DOHH2 (cell line): Measurements from ENCODE around the gene PF4V1.

ENCODE experiments used
- H3F3A ChIP-seq: fragments of 200-600 bp; sonication (generic), shearing (Covaris generic); 2 replicates; pipeline ENCODE4 v1.6.0; 2016; ENCODE audit warnings: antibody characterized with exemption, mild to moderate bottlenecking; ENCODE audit not compliant: control insufficient read depth, insufficient read depth
- H3K27ac ChIP-seq: fragments of 200-600 bp; sonication (generic); 2 replicates; pipeline ENCODE4 v1.5.1; 2014; ENCODE audit warnings: low read depth, mild to moderate bottlenecking, low read length, moderate library complexity
- H3K27me3 ChIP-seq: fragments of 200-600 bp; sonication (generic); 2 replicates; pipeline ENCODE4 v1.6.1; 2014; ENCODE audit warnings: mild to moderate bottlenecking, low read length, mixed read lengths; ENCODE audit not compliant: control insufficient read depth
- H3K36me3 ChIP-seq: fragments of 200-600 bp; sonication (generic); 2 replicates; pipeline ENCODE4 v1.6.1; 2014; ENCODE audit warnings: mild to moderate bottlenecking, low read length, moderate library complexity, mixed read lengths; ENCODE audit not compliant: control insufficient read depth
- H3K4me1 ChIP-seq: fragments of 200-600 bp; sonication (generic); 2 replicates; pipeline ENCODE4 v1.6.1; 2014; ENCODE audit warnings: mild to moderate bottlenecking, low read length, mixed read lengths; ENCODE audit not compliant: control insufficient read depth
- H3K4me2 ChIP-seq: fragments of 200-600 bp; sonication (generic); 2 replicates; pipeline ENCODE4 v1.6.0; 2014; ENCODE audit warnings: mild to moderate bottlenecking, low read length, moderate library complexity
- H3K4me3 ChIP-seq: fragments of 200-600 bp; sonication (generic); 2 replicates; pipeline ENCODE4 v1.5.1; 2014; ENCODE audit warnings: mild to moderate bottlenecking, low read length, mixed read lengths
- H3K79me2 ChIP-seq: fragments of 200-600 bp; sonication (generic); 2 replicates; pipeline ENCODE4 v1.6.1; 2014; ENCODE audit warnings: mild to moderate bottlenecking, low read length, mixed read lengths; ENCODE audit not compliant: control insufficient read depth
- H3K9me2 ChIP-seq: fragments of 200-600 bp; sonication (generic); replicated peaks from 2 replicates; pipeline ENCODE4 v1.6.1; 2014; ENCODE audit warnings: mild to moderate bottlenecking, low read length, mixed read lengths; ENCODE audit not compliant: control insufficient read depth
- H3K9me3 ChIP-seq: fragments of 200-600 bp; sonication (generic); 2 replicates; pipeline ENCODE4 v1.6.1; 2014; ENCODE audit warnings: antibody characterized with exemption, low read length, mixed read lengths; ENCODE audit not compliant: control insufficient read depth, insufficient read depth
- H4K20me1 ChIP-seq: fragments of 200-600 bp; sonication (generic); 2 replicates; pipeline ENCODE4 v1.6.0; 2014; ENCODE audit warnings: low read depth, mild to moderate bottlenecking, antibody characterized with exemption, low read length, moderate library complexity; ENCODE audit not compliant: control insufficient read depth, insufficient read depth
- CTCF ChIP-seq: fragments of 200-600 bp; sonication (generic); IDR thresholded peaks from one replicate; pipeline ENCODE4 v1.5.1; 2014; ENCODE audit warnings: antibody characterized with exemption, mild to moderate bottlenecking, low read depth, low read length; ENCODE audit not compliant: poor library complexity, severe bottlenecking
- EZH2phosphoT487 ChIP-seq: fragments of 200-600 bp; sonication (generic); IDR thresholded peaks from 2 replicates; pipeline ENCODE4 v1.6.1; 2017; ENCODE audit warnings: borderline replicate concordance, mild to moderate bottlenecking, antibody characterized with exemption, low read length, moderate library complexity, mixed read lengths

The PF4V1 gene

GRCh38 chr4:73815145-73815544, 38.0 kb upstream of the PF4V1 start:
- no peaks in the 10 kb centered on the region for H3K27me3 ChIP-seq
- no peaks in the 10 kb centered on the region for H3F3A ChIP-seq
- H3K79me2 ChIP-seq = no peaks in the 10 kb centered on the region
- no peaks in the 10 kb centered on the region for H4K20me1 ChIP-seq
- H3K4me1 ChIP-seq = no peaks in the 10 kb centered on the region
- H3K27ac ChIP-seq = no peak overlapping the region
- no peaks in the 10 kb centered on the region for H3K9me2 ChIP-seq
- no peak overlapping the region for H3K4me2 ChIP-seq
- no peaks in the 10 kb centered on the region for H3K9me3 ChIP-seq
- TF ChIP-seq EZH2phosphoT487 (no peak), CTCF (no peak)
- no peaks in the 10 kb centered on the region for H3K36me3 ChIP-seq
- H3K4me3 ChIP-seq = no peak overlapping the region

- Histone ChIP-seq H3F3A (no peaks in the 10 kb centered on the region), H3K27me3 (no peaks in the 10 kb centered on the region), H3K27ac (no peak overlapping the region), H3K9me3 (no peaks in the 10 kb centered on the region), H3K79me2 (no peaks in the 10 kb centered on the region), H3K4me1 (no peaks in the 10 kb centered on the region), H4K20me1 (no peaks in the 10 kb centered on the region), H3K4me2 (no peak overlapping the region), H3K9me2 (no peaks in the 10 kb centered on the region), H3K36me3 (no peaks in the 10 kb centered on the region), H3K4me3 (no peak overlapping the region)
- TF ChIP-seq EZH2phosphoT487 = no peak
- no peak for TF ChIP-seq CTCF
These were observed 36.3 kb upstream of the PF4V1 start for GRCh38 chr4:73816814-73817213.

- Histone ChIP-seq H3F3A (no peaks in the 10 kb centered on the region), H3K4me2 (no peak overlapping the region), H3K9me2 (no peaks in the 10 kb centered on the region), H3K79me2 (no peaks in the 10 kb centered on the region), H3K27me3 (no peaks in the 10 kb centered on the region), H4K20me1 (no peaks in the 10 kb centered on the region), H3K9me3 (no peaks in the 10 kb centered on the region), H3K4me3 (no peak overlapping the region), H3K4me1 (no peaks in the 10 kb centered on the region), H3K27ac (no peak overlapping the region), H3K36me3 (no peaks in the 10 kb centered on the region)
- TF ChIP-seq EZH2phosphoT487 = no peak
- TF ChIP-seq CTCF = no peak
These were observed 35.8 kb upstream of the PF4V1 start for GRCh38 chr4:73817341-73817740.

- TF ChIP-seq EZH2phosphoT487 (no peak), CTCF (no peak)
- H3K27ac ChIP-seq = no peak overlapping the region
- H3K4me3 ChIP-seq = no peak overlapping the region
- H3K79me2 ChIP-seq = no peaks in the 10 kb centered on the region
- no peaks in the 10 kb centered on the region for H3K4me1 ChIP-seq
- no peaks in the 10 kb centered on the region for H3K9me2 ChIP-seq
- H3F3A ChIP-seq = no peaks in the 10 kb centered on the region
- H3K9me3 ChIP-seq = no peaks in the 10 kb centered on the region
- H3K36me3 ChIP-seq = no peaks in the 10 kb centered on the region
- H3K4me2 ChIP-seq = no peak overlapping the region
- no peaks in the 10 kb centered on the region for H4K20me1 ChIP-seq
- no peaks in the 10 kb centered on the region for H3K27me3 ChIP-seq
These were observed 31.8 kb upstream of the PF4V1 start for GRCh38 chr4:73821325-73821724.
